Neural progenitor cell (in vitro differentiated cells): ENCODE data around the gene SCAP. TPM values are rescaled to one million over a fixed set of nuclear protein-coding genes. Genes with fewer than 3 reads are reported as not detected.
A peak's percentile ranks its signal among the peaks of the same experiment; 100 is the strongest.

Experiments used
- DNase-seq: peaks from one replicate; pipeline ENCODE4 v3.0.0-alpha.2; 2016; ENCODE audit warnings: low spot score
- H2AFZ ChIP-seq: fragments of 200-600 bp; sonication (generic); replicated peaks from 2 replicates; pipeline ENCODE4 v1.6.1; 2016; ENCODE audit warnings: antibody characterized with exemption
- H3F3A ChIP-seq: fragments of 200-600 bp; sonication (generic); 2 replicates; pipeline ENCODE4 v1.6.1; 2016; ENCODE audit warnings: antibody characterized with exemption, low read depth
- H3K27ac ChIP-seq: fragments of 200-600 bp; sonication (generic); 2 replicates; pipeline ENCODE4 v1.5.1; 2016; ENCODE audit warnings: mild to moderate bottlenecking
- H3K27me3 ChIP-seq: fragments of 200-600 bp; sonication (generic); 2 replicates; pipeline ENCODE4 v1.6.1; 2016; ENCODE audit warnings: mild to moderate bottlenecking, moderate library complexity
- H3K36me3 ChIP-seq: fragments of 200-600 bp; sonication (generic); 2 replicates; pipeline ENCODE4 v1.5.1; 2016
- H3K4me1 ChIP-seq: fragments of 200-600 bp; sonication (generic); 2 replicates; pipeline ENCODE4 v1.6.1; 2016; ENCODE audit warnings: mixed run types
- H3K4me2 ChIP-seq: fragments of 200-600 bp; sonication (generic); 2 replicates; pipeline ENCODE4 v1.6.1; 2016
- H3K4me3 ChIP-seq: fragments of 200-600 bp; sonication (generic); 2 replicates; pipeline ENCODE4 v1.5.1; 2016
- H3K79me2 ChIP-seq: fragments of 200-600 bp; sonication (generic); 2 replicates; pipeline ENCODE4 v1.6.1; 2016; ENCODE audit warnings: low read depth
- H3K9ac ChIP-seq: fragments of 200-600 bp; sonication (generic); 2 replicates; pipeline ENCODE4 v1.6.1; 2016
- H3K9me3 ChIP-seq: fragments of 200-600 bp; sonication (generic); 2 replicates; pipeline ENCODE4 v1.5.1; 2016; ENCODE audit warnings: low read depth
- H4K20me1 ChIP-seq: fragments of 200-600 bp; sonication (generic); 2 replicates; pipeline ENCODE4 v1.6.1; 2016; ENCODE audit warnings: low read depth
- H3K27ac Mint-ChIP-seq: 3 replicates; pipeline ENCODE4 v1.8.0; 2021; ENCODE audit warnings: mixed read lengths
- H3K27me3 Mint-ChIP-seq: 2 replicates; pipeline ENCODE4 v1.8.0; 2022; ENCODE audit warnings: low read depth, mild to moderate bottlenecking, inconsistent platforms, moderate library complexity, mixed read lengths; ENCODE audit not compliant: insufficient read depth
- H3K36me3 Mint-ChIP-seq: 3 replicates; pipeline ENCODE4 v1.8.0; 2021; ENCODE audit warnings: mixed read lengths
- H3K4me1 Mint-ChIP-seq: 3 replicates; pipeline ENCODE4 v1.8.0; 2021; ENCODE audit warnings: mixed read lengths
- H3K4me3 Mint-ChIP-seq: 3 replicates; pipeline ENCODE4 v1.8.0; 2021; ENCODE audit warnings: mild to moderate bottlenecking, moderate library complexity, mixed read lengths
- H3K9me3 Mint-ChIP-seq: 3 replicates; pipeline ENCODE4 v1.8.0; 2020; ENCODE audit warnings: mixed read lengths
- EZH2 ChIP-seq: fragments of 200-600 bp; sonication (generic); IDR thresholded peaks from 2 replicates; pipeline ENCODE4 v1.6.1; 2017; ENCODE audit warnings: antibody characterized with exemption, mild to moderate bottlenecking, moderate library complexity
- EZH2phosphoT487 ChIP-seq: fragments of 200-600 bp; sonication (generic); IDR thresholded peaks from 2 replicates; pipeline ENCODE4 v1.6.1; 2017; ENCODE audit warnings: antibody characterized with exemption
- total RNA-seq: library from RNA; depleted of rRNA; stranded (reverse); fragments of >200 nt; gene quantifications from 2 replicates; pipeline ENCODE4 v1.2.3, GENCODE V29; 2015; ENCODE audit warnings: low replicate concordance
- TF ChIP-seq, protein P1 (sequence below): fragments of 200-600 bp; sonication (generic); IDR thresholded peaks from 2 replicates; pipeline ENCODE4 v1.5.1; 2017; ENCODE audit warnings: antibody characterized with exemption, mild to moderate bottlenecking

Gene SCAP
- total RNA-seq, 1 donor from 2014 or later = 33.0 TPM

DNA sequence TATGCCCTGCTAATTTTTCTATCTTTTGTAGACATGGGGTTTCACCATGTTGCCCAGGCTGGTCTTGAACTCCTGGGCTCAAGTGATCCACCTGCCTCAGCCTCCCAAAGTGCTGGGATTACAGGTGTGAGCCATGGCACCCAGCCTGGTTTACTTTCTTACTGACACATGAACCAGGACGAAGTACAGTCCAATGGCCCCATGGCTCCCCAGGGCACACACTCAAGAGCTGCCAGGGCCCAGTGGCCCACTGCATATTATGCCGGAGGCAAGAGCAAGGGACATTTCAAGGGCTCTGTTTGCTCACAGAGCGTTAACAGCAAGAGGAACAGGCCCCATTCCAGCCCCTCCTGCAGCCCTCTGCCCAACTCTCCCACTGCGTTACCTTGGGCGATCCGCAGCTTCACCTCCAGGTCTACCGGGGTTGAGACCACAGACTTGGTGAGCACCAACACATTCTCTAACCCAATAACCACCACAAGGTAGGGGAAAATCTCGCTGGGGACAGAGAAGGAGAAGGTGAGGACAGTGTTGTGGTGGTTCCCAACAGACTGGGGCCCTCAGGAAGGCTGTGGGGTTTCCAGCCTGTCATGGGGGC, 52.1 kb downstream of the SCAP start:
- TF ChIP-seq, protein P1, sequence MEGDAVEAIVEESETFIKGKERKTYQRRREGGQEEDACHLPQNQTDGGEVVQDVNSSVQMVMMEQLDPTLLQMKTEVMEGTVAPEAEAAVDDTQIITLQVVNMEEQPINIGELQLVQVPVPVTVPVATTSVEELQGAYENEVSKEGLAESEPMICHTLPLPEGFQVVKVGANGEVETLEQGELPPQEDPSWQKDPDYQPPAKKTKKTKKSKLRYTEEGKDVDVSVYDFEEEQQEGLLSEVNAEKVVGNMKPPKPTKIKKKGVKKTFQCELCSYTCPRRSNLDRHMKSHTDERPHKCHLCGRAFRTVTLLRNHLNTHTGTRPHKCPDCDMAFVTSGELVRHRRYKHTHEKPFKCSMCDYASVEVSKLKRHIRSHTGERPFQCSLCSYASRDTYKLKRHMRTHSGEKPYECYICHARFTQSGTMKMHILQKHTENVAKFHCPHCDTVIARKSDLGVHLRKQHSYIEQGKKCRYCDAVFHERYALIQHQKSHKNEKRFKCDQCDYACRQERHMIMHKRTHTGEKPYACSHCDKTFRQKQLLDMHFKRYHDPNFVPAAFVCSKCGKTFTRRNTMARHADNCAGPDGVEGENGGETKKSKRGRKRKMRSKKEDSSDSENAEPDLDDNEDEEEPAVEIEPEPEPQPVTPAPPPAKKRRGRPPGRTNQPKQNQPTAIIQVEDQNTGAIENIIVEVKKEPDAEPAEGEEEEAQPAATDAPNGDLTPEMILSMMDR = no peak
- no peak for TF ChIP-seq EZH2phosphoT487
- TF ChIP-seq EZH2 = no peak
- DNase-seq = no peak
- H3F3A ChIP-seq = peaks cover 8% of the 10 kb centered on the region
- H3K27me3 ChIP-seq = no peaks in the 10 kb centered on the region
- Mint-ChIP-seq H3K9me3 (no peaks in the 10 kb centered on the region), H3K4me3 (no peak overlapping the region), H3K4me1 (peaks cover 14% of the 10 kb centered on the region), H3K27me3 (peaks cover 12% of the 10 kb centered on the region), H3K27ac (no peak overlapping the region), H3K36me3 (peaks cover 16% of the 10 kb centered on the region)
- peaks cover 4% of the 10 kb centered on the region for H3K4me1 ChIP-seq
- no peak overlapping the region for H2AFZ ChIP-seq
- H4K20me1 ChIP-seq = peaks cover 5% of the 10 kb centered on the region
- H3K36me3 ChIP-seq = no peaks in the 10 kb centered on the region
- no peak overlapping the region for H3K4me3 ChIP-seq
- H3K4me2 ChIP-seq = no peak overlapping the region
- no peaks in the 10 kb centered on the region for H3K79me2 ChIP-seq
- no peak overlapping the region for H3K27ac ChIP-seq
- no peak overlapping the region for H3K9ac ChIP-seq
- no peaks in the 10 kb centered on the region for H3K9me3 ChIP-seq

GRCh38 chr3:47422743-47423142, 53.0 kb downstream of the SCAP start:
- no peaks in the 10 kb centered on the region for H3K9me3 ChIP-seq
- no peak overlapping the region for H2AFZ ChIP-seq
- no peak overlapping the region for H3K9ac ChIP-seq
- H3K27ac ChIP-seq = no peak overlapping the region
- H3K4me3 ChIP-seq = no peak overlapping the region
- peaks cover 4% of the 10 kb centered on the region for H3K4me1 ChIP-seq
- no peak overlapping the region for H3K4me3 Mint-ChIP-seq
- H3K27me3 ChIP-seq = no peaks in the 10 kb centered on the region
- H3K4me1 Mint-ChIP-seq = peaks cover 14% of the 10 kb centered on the region
- no peak for TF ChIP-seq EZH2phosphoT487
- TF ChIP-seq EZH2 = no peak
- TF ChIP-seq, protein P1 = no peak
- peak overlapping the region; percentile 78 for H3K27ac Mint-ChIP-seq
- peaks cover 9% of the 10 kb centered on the region for H3K27me3 Mint-ChIP-seq
- H3F3A ChIP-seq = peaks cover 8% of the 10 kb centered on the region
- H3K36me3 ChIP-seq = no peaks in the 10 kb centered on the region
- DNase-seq = no peak
- no peaks in the 10 kb centered on the region for H3K9me3 Mint-ChIP-seq
- H3K36me3 Mint-ChIP-seq = peaks cover 11% of the 10 kb centered on the region
- H4K20me1 ChIP-seq = peaks cover 5% of the 10 kb centered on the region
- H3K79me2 ChIP-seq = no peaks in the 10 kb centered on the region
- no peak overlapping the region for H3K4me2 ChIP-seq

- no peak overlapping the region for H3K9ac ChIP-seq
- no peak overlapping the region for H3K4me2 ChIP-seq
Observed at GRCh38 chr3:47421741-47422649, 53.7 kb downstream of the SCAP start.

More at GRCh38 chr3:47421741-47422649, 53.7 kb downstream of the SCAP start:
- Histone ChIP-seq H3K36me3 (no peaks in the 10 kb centered on the region), H3K27ac (peak overlapping the region; percentile 32), H3K4me1 (peaks cover 4% of the 10 kb centered on the region), H3K9me3 (no peaks in the 10 kb centered on the region), H2AFZ (no peak overlapping the region), H4K20me1 (peaks cover 5% of the 10 kb centered on the region), H3F3A (peaks cover 8% of the 10 kb centered on the region), H3K27me3 (no peaks in the 10 kb centered on the region), H3K79me2 (no peaks in the 10 kb centered on the region), H3K4me3 (no peak overlapping the region)
- H3K27ac Mint-ChIP-seq = peak overlapping the region; percentile 99
- peaks cover 11% of the 10 kb centered on the region for H3K36me3 Mint-ChIP-seq
- H3K27me3 Mint-ChIP-seq = peaks cover 9% of the 10 kb centered on the region
- no peaks in the 10 kb centered on the region for H3K9me3 Mint-ChIP-seq
- TF ChIP-seq, protein P1 = no peak
- TF ChIP-seq EZH2phosphoT487 (no peak), EZH2 (no peak)
- H3K4me1 Mint-ChIP-seq = peaks cover 14% of the 10 kb centered on the region
- no peak overlapping the region for H3K4me3 Mint-ChIP-seq
- DNase-seq = no peak
